ENCODE measurements around the gene EEA1.

EEA1 gene

DNA sequence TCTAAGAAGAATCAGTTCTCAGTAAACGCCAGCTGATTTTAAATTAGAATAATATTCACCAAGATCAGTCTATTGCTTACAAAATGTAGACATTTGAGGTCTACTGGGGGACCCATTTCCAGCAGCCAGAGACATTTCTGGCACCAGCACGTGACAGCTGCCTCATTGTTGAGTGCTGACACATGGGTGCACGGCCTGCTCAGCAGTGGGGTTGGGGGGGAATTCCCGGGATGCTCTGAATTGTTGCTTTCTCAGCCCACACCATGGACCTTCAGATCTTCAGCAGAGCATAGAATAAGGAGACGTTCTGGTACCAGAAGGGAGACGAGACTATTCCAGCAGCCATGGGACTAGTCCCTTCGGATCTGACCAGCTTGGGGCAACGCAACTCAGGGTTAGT lies 208.0 kb downstream of the EEA1 start:
- no peak for DNase-seq (ENCODE audit: extremely low read depth in 1 of 2, low read depth in 1 of 2)

All from stimulated activated CD8-positive, alpha-beta memory T cell treated with anti-CD3 and anti-CD28 coated beads, Interleukin-7, amount 100 ng/mL, for 48 hours (primary cell).